Esophagus squamous epithelium (tissue), 4 donors: ENCODE measurements around the gene TATDN2.

Experiments used
- POLR2A ChIP-seq, 4 donors: fragments of 450-650 bp; IDR thresholded peaks; one replicate each; pipeline ENCODE4 v1.6.1; 2017; ENCODE audit warnings: antibody characterized with exemption in 4 of 4, mild to moderate bottlenecking in 4 of 4, moderate library complexity in 3 of 4
- TF ChIP-seq, protein P1 (sequence below), 6 experiments: fragments of 450-650 bp in 4 of 6; fragments of 200-600 bp in 2 of 6; sonication (generic) in 2 of 6; IDR thresholded peaks; one replicate each; pipeline ENCODE4 v1.5.1; 2016 to 2019; ENCODE audit warnings: antibody characterized with exemption in 6 of 6, mild to moderate bottlenecking in 4 of 6, moderate library complexity in 4 of 6

DNA sequence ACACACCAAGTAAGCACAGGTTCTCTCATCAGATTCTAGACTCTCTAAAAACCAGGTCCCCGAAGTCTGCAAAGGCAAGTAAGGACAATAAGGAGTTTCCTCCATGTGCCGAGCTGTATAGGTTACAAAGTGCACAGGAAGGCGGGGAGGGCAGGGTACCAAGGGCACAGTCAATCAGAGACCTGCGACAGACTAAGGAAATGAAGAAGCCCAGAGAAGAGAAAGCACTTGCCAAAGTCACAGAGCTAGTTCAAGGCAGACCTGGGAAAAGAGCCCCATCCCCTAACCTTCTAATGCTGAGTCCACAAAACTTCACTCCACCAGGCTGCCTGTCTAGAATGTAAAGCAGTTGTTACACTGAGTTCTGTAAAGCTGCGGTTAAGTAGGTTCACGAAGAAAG is 71.0 kb downstream of the TATDN2 start:
- TF ChIP-seq, protein P1, sequence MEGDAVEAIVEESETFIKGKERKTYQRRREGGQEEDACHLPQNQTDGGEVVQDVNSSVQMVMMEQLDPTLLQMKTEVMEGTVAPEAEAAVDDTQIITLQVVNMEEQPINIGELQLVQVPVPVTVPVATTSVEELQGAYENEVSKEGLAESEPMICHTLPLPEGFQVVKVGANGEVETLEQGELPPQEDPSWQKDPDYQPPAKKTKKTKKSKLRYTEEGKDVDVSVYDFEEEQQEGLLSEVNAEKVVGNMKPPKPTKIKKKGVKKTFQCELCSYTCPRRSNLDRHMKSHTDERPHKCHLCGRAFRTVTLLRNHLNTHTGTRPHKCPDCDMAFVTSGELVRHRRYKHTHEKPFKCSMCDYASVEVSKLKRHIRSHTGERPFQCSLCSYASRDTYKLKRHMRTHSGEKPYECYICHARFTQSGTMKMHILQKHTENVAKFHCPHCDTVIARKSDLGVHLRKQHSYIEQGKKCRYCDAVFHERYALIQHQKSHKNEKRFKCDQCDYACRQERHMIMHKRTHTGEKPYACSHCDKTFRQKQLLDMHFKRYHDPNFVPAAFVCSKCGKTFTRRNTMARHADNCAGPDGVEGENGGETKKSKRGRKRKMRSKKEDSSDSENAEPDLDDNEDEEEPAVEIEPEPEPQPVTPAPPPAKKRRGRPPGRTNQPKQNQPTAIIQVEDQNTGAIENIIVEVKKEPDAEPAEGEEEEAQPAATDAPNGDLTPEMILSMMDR (IDR thresholded peaks at IDR 0.05) = no peak
- TF ChIP-seq POLR2A (IDR thresholded peaks at IDR 0.05) = no peak
